ENCODE results near the gene IVL.

The IVL gene

DNA sequence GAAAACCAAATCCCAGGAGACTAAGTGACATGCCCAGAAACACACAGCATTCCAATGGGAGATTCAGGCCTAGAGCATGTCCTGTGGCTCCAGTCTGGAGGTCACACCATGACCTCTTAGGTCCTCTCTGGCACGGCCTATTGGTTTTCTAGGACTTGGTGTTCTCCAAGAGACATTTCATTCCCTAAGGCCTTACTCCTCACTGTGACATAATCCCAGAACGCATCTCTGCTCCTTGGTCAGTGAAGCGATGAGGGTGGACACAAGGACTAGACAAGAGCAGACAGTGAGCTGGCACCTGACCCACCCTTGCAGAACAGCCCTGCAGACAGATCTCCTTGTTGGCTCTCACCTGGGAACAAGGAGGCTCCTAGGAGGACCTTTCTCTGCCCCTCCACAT, 860 bp downstream of the IVL start:
- Histone ChIP-seq H4K91ac (ENCODE audit: low read depth, low read length, poor library complexity) (no peak overlapping the region), H3K14ac (ENCODE audit: low read length) (no peak overlapping the region), H3K23ac (ENCODE audit: low read depth, low read length, poor library complexity) (no peak overlapping the region), H2BK120ac (ENCODE audit: low read depth, low read length) (no peak overlapping the region), H3K79me1 (ENCODE audit: low read depth, low read length) (no peaks in the 10 kb centered on the region), H2AK5ac (ENCODE audit: low read depth, low read length) (no peak overlapping the region), H2BK12ac (ENCODE audit: low read length) (no peak overlapping the region), H3K18ac (ENCODE audit: low read length) (no peak overlapping the region), H3K36me3 (replicated peaks in 1 of 2; ENCODE audit: control insufficient read depth in 2 of 2, insufficient read depth in 2 of 2, low read length in 2 of 2) (no peaks in the 10 kb centered on the region), H2BK15ac (ENCODE audit: low read length) (no peak overlapping the region), H3K9me3 (replicated peaks in 1 of 2; ENCODE audit: control insufficient read depth in 2 of 2, insufficient read depth in 1 of 2, low read depth in 1 of 2, low read length in 2 of 2) (peaks cover 0 to 6% of the 10 kb centered on the region in 2 donors), H3K4me1 (ENCODE audit: control insufficient read depth in 2 of 2, insufficient read depth in 1 of 2, low read depth in 1 of 2, low read length in 2 of 2) (no peaks in the 10 kb centered on the region), H4K8ac (ENCODE audit: low read depth, low read length) (no peak overlapping the region), H3K4me2 (ENCODE audit: insufficient read depth, low read length, poor library complexity, severe bottlenecking) (no peak overlapping the region), H3K27ac (replicated peaks; ENCODE audit: low read length) (no peak overlapping the region), H3K4ac (ENCODE audit: low read length) (no peak overlapping the region), H3K4me3 (ENCODE audit: low read length in 2 of 2) (no peak overlapping the region), H3K9ac (ENCODE audit: low read depth, low read length, poor library complexity) (no peak overlapping the region), H3K27me3 (ENCODE audit: control insufficient read depth in 3 of 3, insufficient read depth in 3 of 3, low read depth in 1 of 3, low read length in 3 of 3) (peaks cover 0 to 3% (median 2%) of the 10 kb centered on the region in 3 experiments), H2BK5ac (ENCODE audit: low read length) (no peak overlapping the region), H2AFZ (ENCODE audit: low read length) (no peak overlapping the region)
- DNase-seq (ENCODE audit: low spot score): no peak
- no CpG with 5 or more reads among the region's 3 CpGs for WGBS, 2 donors (ENCODE audit: extremely low coverage in 2 of 2, insufficient read length in 2 of 2, insufficient replicate concordance in 1 of 2)

GRCh38 chr1:152912471-152912870, 4.1 kb downstream of the IVL start:
- H3K4me3 ChIP-seq (ENCODE audit: low read length in 2 of 2): no peak overlapping the region
- no peak overlapping the region for H4K91ac ChIP-seq (ENCODE audit: low read depth, low read length, poor library complexity)
- no CpG with 5 or more reads among the region's 1 CpG for WGBS, 2 donors (ENCODE audit: extremely low coverage in 2 of 2, insufficient read length in 2 of 2, insufficient replicate concordance in 1 of 2)

DNA sequence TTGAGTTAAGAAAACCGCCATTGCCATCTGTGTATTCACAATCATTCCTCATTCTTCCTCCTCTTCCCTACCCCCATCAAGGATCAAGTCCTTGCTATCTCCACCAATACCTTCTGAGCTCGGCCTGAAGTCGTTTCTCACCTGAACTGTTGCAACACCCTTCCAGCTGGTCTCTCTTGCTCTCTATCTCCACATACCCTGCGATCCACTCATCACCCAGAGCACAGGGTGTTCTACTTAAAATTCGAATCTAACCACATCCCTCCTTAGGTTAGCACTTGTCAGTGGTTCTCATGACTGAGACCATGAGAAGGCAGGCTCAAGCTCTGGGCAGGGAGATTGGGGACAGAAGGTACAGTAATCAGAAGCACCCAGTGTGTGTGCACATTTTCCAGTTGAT, 4.6 kb downstream of the IVL start:
- Histone ChIP-seq H3K27ac (replicated peaks; ENCODE audit: low read length) (no peak overlapping the region), H3K79me1 (ENCODE audit: low read depth, low read length) (no peaks in the 10 kb centered on the region), H3K36me3 (replicated peaks in 1 of 2; ENCODE audit: control insufficient read depth in 2 of 2, insufficient read depth in 2 of 2, low read length in 2 of 2) (no peaks in the 10 kb centered on the region), H3K9me3 (replicated peaks in 1 of 2; ENCODE audit: control insufficient read depth in 2 of 2, insufficient read depth in 1 of 2, low read depth in 1 of 2, low read length in 2 of 2) (peaks cover 0 to 6% of the 10 kb centered on the region in 2 donors), H4K8ac (ENCODE audit: low read depth, low read length) (no peak overlapping the region), H3K14ac (ENCODE audit: low read length) (no peak overlapping the region), H3K9ac (ENCODE audit: low read depth, low read length, poor library complexity) (no peak overlapping the region), H2BK120ac (ENCODE audit: low read depth, low read length) (no peak overlapping the region), H4K91ac (ENCODE audit: low read depth, low read length, poor library complexity) (no peak overlapping the region), H3K4me1 (ENCODE audit: control insufficient read depth in 2 of 2, insufficient read depth in 1 of 2, low read depth in 1 of 2, low read length in 2 of 2) (no peaks in the 10 kb centered on the region), H3K23ac (ENCODE audit: low read depth, low read length, poor library complexity) (no peak overlapping the region), H2AK5ac (ENCODE audit: low read depth, low read length) (no peak overlapping the region), H2BK5ac (ENCODE audit: low read length) (no peak overlapping the region), H2BK12ac (ENCODE audit: low read length) (no peak overlapping the region), H3K27me3 (ENCODE audit: control insufficient read depth in 3 of 3, insufficient read depth in 3 of 3, low read depth in 1 of 3, low read length in 3 of 3) (peaks cover 0 to 3% (median 2%) of the 10 kb centered on the region in 3 experiments), H2BK15ac (ENCODE audit: low read length) (no peak overlapping the region), H3K4me2 (ENCODE audit: insufficient read depth, low read length, poor library complexity, severe bottlenecking) (no peak overlapping the region), H3K18ac (ENCODE audit: low read length) (no peak overlapping the region), H2AFZ (ENCODE audit: low read length) (no peak overlapping the region), H3K4ac (ENCODE audit: low read length) (no peak overlapping the region), H3K4me3 (ENCODE audit: low read length in 2 of 2) (no peak overlapping the region)
- DNase-seq (ENCODE audit: low spot score): no peak
- no CpG with 5 or more reads among the region's 5 CpGs for WGBS, 2 donors (ENCODE audit: extremely low coverage in 2 of 2, insufficient read length in 2 of 2, insufficient replicate concordance in 1 of 2)

More at GRCh38 chr1:152912471-152912870, 4.1 kb downstream of the IVL start:
- Histone ChIP-seq H3K18ac (ENCODE audit: low read length) (no peak overlapping the region), H2AFZ (ENCODE audit: low read length) (no peak overlapping the region), H3K4ac (ENCODE audit: low read length) (no peak overlapping the region), H3K4me2 (ENCODE audit: insufficient read depth, low read length, poor library complexity, severe bottlenecking) (no peak overlapping the region), H2BK5ac (ENCODE audit: low read length) (no peak overlapping the region), H3K36me3 (replicated peaks in 1 of 2; ENCODE audit: control insufficient read depth in 2 of 2, insufficient read depth in 2 of 2, low read length in 2 of 2) (no peaks in the 10 kb centered on the region), H3K9ac (ENCODE audit: low read depth, low read length, poor library complexity) (no peak overlapping the region), H2BK120ac (ENCODE audit: low read depth, low read length) (no peak overlapping the region), H2AK5ac (ENCODE audit: low read depth, low read length) (no peak overlapping the region), H3K23ac (ENCODE audit: low read depth, low read length, poor library complexity) (no peak overlapping the region), H3K9me3 (replicated peaks in 1 of 2; ENCODE audit: control insufficient read depth in 2 of 2, insufficient read depth in 1 of 2, low read depth in 1 of 2, low read length in 2 of 2) (peaks cover 0 to 6% of the 10 kb centered on the region in 2 donors), H3K79me1 (ENCODE audit: low read depth, low read length) (no peaks in the 10 kb centered on the region), H3K27ac (replicated peaks; ENCODE audit: low read length) (no peak overlapping the region), H3K27me3 (ENCODE audit: control insufficient read depth in 3 of 3, insufficient read depth in 3 of 3, low read depth in 1 of 3, low read length in 3 of 3) (peaks cover 0 to 3% (median 2%) of the 10 kb centered on the region in 3 experiments), H2BK15ac (ENCODE audit: low read length) (no peak overlapping the region), H4K8ac (ENCODE audit: low read depth, low read length) (no peak overlapping the region), H3K14ac (ENCODE audit: low read length) (no peak overlapping the region), H2BK12ac (ENCODE audit: low read length) (no peak overlapping the region), H3K4me1 (ENCODE audit: control insufficient read depth in 2 of 2, insufficient read depth in 1 of 2, low read depth in 1 of 2, low read length in 2 of 2) (no peaks in the 10 kb centered on the region)
- DNase-seq (ENCODE audit: low spot score): no peak

DNA sequence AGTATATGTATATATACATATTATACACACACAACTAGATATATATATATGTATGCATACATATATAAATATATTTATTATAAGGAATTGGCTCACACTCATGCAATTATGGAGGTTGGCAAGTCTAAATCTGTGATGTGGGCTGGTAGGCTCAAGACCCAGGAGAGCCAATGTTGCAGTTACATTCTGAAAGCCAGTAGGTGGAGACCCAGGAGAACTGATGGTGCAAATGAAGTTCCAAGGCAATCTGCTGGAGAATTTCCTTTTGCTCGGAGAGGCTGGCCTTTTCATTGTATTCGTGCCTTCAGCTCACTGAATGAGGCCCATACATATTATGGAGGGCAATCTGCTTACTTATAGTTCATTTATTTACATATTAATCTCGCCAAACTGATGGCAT, 9.4 kb downstream of the IVL start:
- no peaks in the 10 kb centered on the region for H3K4me1 ChIP-seq (ENCODE audit: control insufficient read depth in 2 of 2, insufficient read depth in 1 of 2, low read depth in 1 of 2, low read length in 2 of 2)
- H2BK15ac ChIP-seq (ENCODE audit: low read length): no peak overlapping the region
- H2BK5ac ChIP-seq (ENCODE audit: low read length): no peak overlapping the region
- no peak overlapping the region for H3K14ac ChIP-seq (ENCODE audit: low read length)
- no peak overlapping the region for H3K9ac ChIP-seq (ENCODE audit: low read depth, low read length, poor library complexity)
- H2BK12ac ChIP-seq (ENCODE audit: low read length): no peak overlapping the region
- H3K9me3 ChIP-seq (replicated peaks in 1 of 2; ENCODE audit: control insufficient read depth in 2 of 2, insufficient read depth in 1 of 2, low read depth in 1 of 2, low read length in 2 of 2): peaks cover 0 to 2% of the 10 kb centered on the region in 2 donors
- no peak overlapping the region for H3K4me2 ChIP-seq (ENCODE audit: insufficient read depth, low read length, poor library complexity, severe bottlenecking)
- no peaks in the 10 kb centered on the region for H3K79me1 ChIP-seq (ENCODE audit: low read depth, low read length)
- H3K36me3 ChIP-seq (replicated peaks in 1 of 2; ENCODE audit: control insufficient read depth in 2 of 2, insufficient read depth in 2 of 2, low read length in 2 of 2): no peaks in the 10 kb centered on the region
- no peak for DNase-seq (ENCODE audit: low spot score)
- no peak overlapping the region for H2BK120ac ChIP-seq (ENCODE audit: low read depth, low read length)
- H4K91ac ChIP-seq (ENCODE audit: low read depth, low read length, poor library complexity): no peak overlapping the region
- no peak overlapping the region for H4K8ac ChIP-seq (ENCODE audit: low read depth, low read length)
- H3K27ac ChIP-seq (replicated peaks; ENCODE audit: low read length): no peak overlapping the region
- H2AK5ac ChIP-seq (ENCODE audit: low read depth, low read length): no peak overlapping the region
- H3K18ac ChIP-seq (ENCODE audit: low read length): no peak overlapping the region
- H3K23ac ChIP-seq (ENCODE audit: low read depth, low read length, poor library complexity): no peak overlapping the region
- no peak overlapping the region for H3K4ac ChIP-seq (ENCODE audit: low read length)
- no CpG with 5 or more reads among the region's 3 CpGs for WGBS, 2 donors (ENCODE audit: extremely low coverage in 2 of 2, insufficient read length in 2 of 2, insufficient replicate concordance in 1 of 2)
- no peak overlapping the region for H2AFZ ChIP-seq (ENCODE audit: low read length)
- H3K27me3 ChIP-seq (ENCODE audit: control insufficient read depth in 3 of 3, insufficient read depth in 3 of 3, low read depth in 1 of 3, low read length in 3 of 3): peaks cover 0 to under 1% (median 0%) of the 10 kb centered on the region in 3 experiments
- H3K4me3 ChIP-seq (ENCODE audit: low read length in 2 of 2): no peak overlapping the region

All from neuronal stem cell (in vitro differentiated cells).